Measurements from ENCODE around the gene ANXA5.
A peak's percentile ranks its signal among the peaks of the same experiment; 100 is the strongest.
"Not testable (repeated sequence)": the region's sequence is repeated elsewhere in the genome, so short reads cannot be mapped to it uniquely, and the experiment has no call there.

ANXA5 gene

GRCh38 chr4:121679951-121680350, 16.8 kb downstream of the ANXA5 start:
- DNase-seq = no peak

DNA sequence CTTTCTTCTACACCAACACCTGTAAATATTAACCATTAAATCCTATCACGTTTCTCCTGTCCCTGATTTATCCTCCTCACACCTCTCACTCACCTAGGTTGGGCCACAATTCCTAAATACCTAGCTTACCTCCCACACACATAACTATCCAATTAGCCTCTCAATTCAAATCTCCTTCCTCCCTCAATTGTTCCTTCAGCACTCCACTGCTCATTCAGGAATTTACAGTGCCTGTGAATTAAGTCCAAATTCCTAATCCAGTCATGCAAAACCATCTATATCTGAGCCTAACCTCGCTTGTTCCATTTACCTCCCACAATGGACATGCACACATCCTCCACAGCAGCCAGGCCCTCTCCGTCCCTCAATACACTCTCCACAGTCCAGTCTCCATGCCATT, 17.5 kb downstream of the ANXA5 start:
- no peak for DNase-seq

GRCh38 chr4:121677524-121677923, 19.3 kb downstream of the ANXA5 start:
- no peak for DNase-seq

- DNase-seq = no peak
These were observed 20.3 kb downstream of the ANXA5 start for GRCh38 chr4:121676345-121677075.

DNA sequence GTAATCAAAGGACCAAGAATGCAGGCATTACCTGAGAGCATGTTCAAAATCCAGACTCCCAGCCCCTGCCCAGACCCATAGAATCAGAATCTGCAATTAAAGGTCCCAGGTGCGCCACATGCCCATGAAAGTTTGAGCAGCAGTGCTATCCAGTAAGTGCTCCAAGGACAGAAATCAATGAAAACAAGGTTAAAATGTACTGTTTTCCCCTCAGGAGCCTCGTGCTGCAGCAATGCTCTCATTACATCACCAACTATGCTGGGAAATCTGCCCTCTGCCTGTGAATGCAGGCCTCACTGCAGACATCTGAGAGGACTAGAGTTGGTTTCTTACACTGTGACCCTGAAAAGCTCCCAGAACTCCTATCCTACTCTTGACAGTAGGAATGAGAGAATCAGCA, 21.1 kb downstream of the ANXA5 start:
- no peak for DNase-seq

GRCh38 chr4:121674696-121675095, 22.1 kb downstream of the ANXA5 start:
- DNase-seq = no peak

DNA sequence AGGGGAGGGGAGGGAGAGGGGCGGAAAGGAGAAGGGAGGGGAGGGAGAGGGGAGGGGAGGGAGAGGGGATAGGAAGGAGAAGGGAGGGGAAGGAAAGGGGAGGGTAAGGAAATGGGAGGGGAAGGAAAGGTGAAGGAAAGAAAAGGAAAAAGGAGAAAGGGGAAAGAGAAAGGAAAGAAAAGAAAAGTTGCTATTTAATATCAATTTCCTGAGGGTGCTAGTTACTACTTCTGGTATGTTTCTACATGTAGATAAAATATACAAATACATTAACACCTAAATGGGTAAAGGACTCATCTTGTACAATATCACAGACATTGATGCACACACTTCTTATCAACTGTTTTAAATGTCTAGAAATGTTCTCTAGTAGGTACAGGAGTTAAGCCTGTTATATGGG, 22.6 kb downstream of the ANXA5 start:
- DNase-seq = no peak

GRCh38 chr4:121669163-121669550, 27.6 kb downstream of the ANXA5 start:
- DNase-seq = no peak

- no peak for DNase-seq
These were observed 28.2 kb downstream of the ANXA5 start for GRCh38 chr4:121668368-121669162.

GRCh38 chr4:121666091-121666679, 30.6 kb downstream of the ANXA5 start:
- no peak for DNase-seq

GRCh38 chr4:121665371-121665770, 31.4 kb downstream of the ANXA5 start:
- no peak for DNase-seq

DNA sequence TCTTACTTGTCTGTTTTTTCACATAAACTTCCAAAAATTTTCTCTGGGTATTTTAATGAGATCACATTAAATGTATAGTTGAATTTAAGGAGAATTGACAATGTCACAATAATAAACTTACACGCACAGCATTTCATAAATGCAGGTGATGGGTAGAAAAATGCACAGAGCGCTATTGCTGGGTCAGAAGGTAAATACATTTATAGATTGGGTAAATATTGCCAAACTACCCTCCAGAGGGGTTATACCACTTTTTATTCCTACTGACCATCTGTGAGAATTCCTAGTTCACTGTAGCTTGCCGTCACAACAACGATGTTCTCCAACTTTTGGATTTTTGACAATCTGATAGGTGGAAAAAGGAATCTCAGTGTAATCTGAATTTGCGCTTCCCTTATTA, 34.6 kb downstream of the ANXA5 start:
- DNase-seq = no peak

DNA sequence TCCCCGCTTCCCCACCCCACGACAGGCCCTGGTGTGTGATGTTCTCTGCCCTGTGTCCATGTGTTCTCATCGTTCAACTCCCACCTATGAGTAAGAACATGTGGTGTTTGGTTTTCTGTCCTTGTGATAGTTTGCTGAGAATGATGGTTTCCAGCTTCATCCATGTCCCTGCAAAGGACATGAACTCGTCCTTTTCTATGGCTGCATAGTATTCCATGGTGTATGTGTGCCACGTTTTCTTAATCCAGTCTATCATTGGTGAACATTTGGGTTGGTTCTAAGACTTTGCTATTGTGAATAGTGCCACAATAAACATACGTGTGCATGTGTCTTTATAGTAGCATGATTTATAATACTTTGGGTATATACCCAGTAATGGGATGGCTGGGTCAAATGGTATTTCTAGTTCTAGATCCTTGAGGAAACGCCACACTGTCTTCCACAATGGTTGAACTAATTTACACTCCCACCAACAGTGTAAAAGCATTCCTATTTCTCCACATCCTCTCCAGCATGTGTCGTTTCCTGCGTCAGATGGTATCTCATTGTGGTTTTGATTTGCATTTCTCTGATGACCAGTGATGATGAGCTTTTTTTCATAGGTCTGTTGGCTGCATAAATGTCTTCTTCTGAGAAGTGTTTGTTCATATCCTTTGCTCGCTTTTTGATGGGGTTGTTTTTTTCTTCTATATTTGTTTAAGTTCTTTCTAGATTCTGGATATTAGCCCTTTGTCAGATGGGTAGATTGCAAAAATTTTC, 36.4 kb downstream of the ANXA5 start:
- not testable (repeated sequence) for DNase-seq

- DNase-seq = no peak
These were observed 38.7 kb downstream of the ANXA5 start for GRCh38 chr4:121658125-121658524.

- peak; percentile 12 for DNase-seq
These were observed 40.5 kb downstream of the ANXA5 start for GRCh38 chr4:121656269-121656641.

GRCh38 chr4:121655320-121656268, 41.2 kb downstream of the ANXA5 start:
- DNase-seq = no peak

GRCh38 chr4:121654738-121655137, 42.0 kb downstream of the ANXA5 start:
- no peak for DNase-seq

- no peak for DNase-seq
These were observed 42.8 kb downstream of the ANXA5 start for GRCh38 chr4:121653986-121654385.

DNA sequence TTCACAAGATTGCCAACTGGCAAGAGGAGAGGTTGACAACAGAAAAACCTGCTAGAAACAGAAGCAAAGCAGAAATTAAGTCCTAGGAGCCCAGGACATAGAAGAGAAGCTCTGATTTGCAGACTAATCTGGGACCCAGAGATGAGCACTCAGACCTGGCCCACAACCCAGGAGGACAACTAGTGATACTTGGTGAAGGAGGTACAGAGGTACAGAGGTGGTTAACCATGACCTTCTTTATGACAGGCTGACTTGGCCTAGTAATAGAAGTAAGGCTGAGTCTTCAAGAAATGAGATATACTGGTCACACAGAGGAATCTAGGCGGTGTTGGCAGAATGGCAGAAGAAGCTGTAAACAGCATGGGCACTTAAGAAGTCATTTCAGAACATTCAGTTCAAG, 43.6 kb downstream of the ANXA5 start:
- no peak for DNase-seq

DNA sequence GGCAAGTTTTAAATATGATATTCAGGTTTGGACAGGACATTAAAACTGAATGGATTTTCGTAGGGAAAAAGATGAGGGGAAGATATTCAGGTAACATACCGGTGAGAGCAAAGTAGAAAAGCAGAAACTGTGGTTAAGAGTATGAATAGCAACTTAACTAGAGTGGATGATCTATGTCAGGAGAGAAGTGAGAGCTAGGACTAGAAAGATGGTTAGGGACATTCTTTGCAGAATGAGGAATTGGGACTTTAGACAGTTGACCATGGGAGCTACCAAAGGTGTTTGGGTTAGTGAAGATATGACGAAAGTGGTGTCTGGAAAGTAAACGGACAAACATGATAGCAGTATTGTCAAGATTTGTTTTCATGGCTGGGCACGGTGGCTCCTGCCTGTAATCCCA, 45.2 kb downstream of the ANXA5 start:
- no peak for DNase-seq

- no peak for DNase-seq
These were observed 46.0 kb downstream of the ANXA5 start for GRCh38 chr4:121650741-121651140.

DNA sequence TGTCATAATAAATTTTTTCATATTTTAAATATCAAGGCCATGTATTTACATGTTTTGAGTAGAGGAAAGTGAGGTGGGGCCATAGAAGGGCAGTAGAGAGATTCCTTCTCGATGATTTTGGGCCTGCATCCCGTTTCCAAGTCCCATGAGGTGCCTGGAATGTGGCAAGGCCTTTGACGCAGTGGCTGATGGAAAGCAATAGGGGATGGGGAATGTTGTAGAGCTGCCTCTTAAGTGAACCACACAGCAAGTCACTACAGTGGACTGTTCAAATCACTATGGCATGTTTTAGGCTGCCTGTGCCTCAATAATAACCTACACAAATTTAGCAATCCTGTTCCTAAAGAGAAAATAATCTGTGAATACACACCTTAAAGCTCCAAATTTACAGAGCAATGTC, 48.3 kb downstream of the ANXA5 start:
- no peak for DNase-seq
